Mammary epithelial cell (primary cell): ENCODE data around the gene DCC.

Experiments used
- CTCF ChIP-seq, 2 donors: IDR thresholded peaks in 1 of 2; conservative IDR thresholded peaks in 1 of 2; 2 replicates each; pipeline ENCODE4 v1.5.1; 2011 to 2012; ENCODE audit warnings: inconsistent platforms in 2 of 2, low read length in 2 of 2, mild to moderate bottlenecking in 2 of 2, control low read depth in 1 of 2, low read depth in 1 of 2; ENCODE audit not compliant: insufficient read depth in 1 of 2; ENCODE audit errors: extremely low read depth in 1 of 2
- EZH2 ChIP-seq: IDR thresholded peaks from 2 replicates; pipeline ENCODE4 v1.6.1; 2012; ENCODE audit warnings: low read length, inconsistent platforms, borderline replicate concordance

GRCh38 chr18:53496028-53496427 lies 1156.0 kb downstream of the DCC start:
- TF ChIP-seq CTCF (conservative IDR thresholded peaks at IDR 0.05 in 1 of 2, IDR thresholded peaks at IDR 0.05 in 1 of 2; ENCODE audit: extremely low read depth in 1 of 2, insufficient read depth in 1 of 2, low read depth in 1 of 2, low read length in 2 of 2), result no peak
- no peak for TF ChIP-seq EZH2
